HG02981 (cell line): ENCODE results near the gene KCNIP3.

Source experiments
- ATAC-seq: cut with Tn5 transposase; IDR thresholded peaks from one replicate; pipeline ENCODE4 v1.9.1; 2021; ENCODE audit warnings: mild to moderate bottlenecking, moderate library complexity; ENCODE audit not compliant: unreplicated experiment

The KCNIP3 gene

GRCh38 chr2:95312543-95313201 lies 15.5 kb downstream of the KCNIP3 start:
- ATAC-seq: no peak

DNA sequence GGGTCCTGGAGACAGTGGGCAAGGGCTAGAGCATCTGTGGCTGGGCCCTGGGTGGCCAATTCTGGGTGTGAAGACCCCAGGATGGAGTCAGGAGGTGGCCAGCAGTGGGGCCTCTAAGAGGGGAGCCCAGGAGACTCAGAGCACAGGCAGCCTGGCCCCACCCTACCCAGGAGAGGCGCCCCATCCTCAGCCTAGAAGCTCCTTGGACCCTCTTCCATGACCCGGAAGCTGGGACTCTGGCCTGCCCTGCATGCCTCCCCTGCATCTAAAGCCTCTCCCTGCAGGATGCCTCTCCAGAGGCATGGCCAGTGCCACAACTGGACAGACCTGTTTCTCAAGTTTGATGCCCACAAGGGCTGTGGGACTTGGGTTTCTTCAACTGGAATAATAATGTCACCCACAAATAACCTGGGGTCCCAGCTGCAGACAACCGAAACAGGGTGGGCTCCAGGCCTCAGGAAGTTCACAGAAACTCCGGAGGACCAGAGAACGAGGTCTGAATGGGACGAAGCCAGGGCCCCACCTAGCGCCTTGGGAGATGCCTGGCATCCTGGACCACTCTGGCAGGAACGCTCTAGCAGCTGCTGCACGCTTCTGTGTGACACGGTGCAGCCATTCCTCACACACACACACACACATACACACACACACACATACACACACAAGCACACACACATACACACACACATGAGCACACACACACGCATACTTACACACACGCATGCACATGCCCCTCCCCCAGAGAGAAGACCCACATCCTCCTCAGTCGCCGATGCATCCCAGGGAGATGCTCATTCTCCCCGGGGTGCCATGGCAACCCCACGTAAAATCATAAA lies 16.4 kb downstream of the KCNIP3 start:
- ATAC-seq: no peak

- ATAC-seq: no peak
Measured at GRCh38 chr2:95314598-95314963, 17.4 kb downstream of the KCNIP3 start.

DNA sequence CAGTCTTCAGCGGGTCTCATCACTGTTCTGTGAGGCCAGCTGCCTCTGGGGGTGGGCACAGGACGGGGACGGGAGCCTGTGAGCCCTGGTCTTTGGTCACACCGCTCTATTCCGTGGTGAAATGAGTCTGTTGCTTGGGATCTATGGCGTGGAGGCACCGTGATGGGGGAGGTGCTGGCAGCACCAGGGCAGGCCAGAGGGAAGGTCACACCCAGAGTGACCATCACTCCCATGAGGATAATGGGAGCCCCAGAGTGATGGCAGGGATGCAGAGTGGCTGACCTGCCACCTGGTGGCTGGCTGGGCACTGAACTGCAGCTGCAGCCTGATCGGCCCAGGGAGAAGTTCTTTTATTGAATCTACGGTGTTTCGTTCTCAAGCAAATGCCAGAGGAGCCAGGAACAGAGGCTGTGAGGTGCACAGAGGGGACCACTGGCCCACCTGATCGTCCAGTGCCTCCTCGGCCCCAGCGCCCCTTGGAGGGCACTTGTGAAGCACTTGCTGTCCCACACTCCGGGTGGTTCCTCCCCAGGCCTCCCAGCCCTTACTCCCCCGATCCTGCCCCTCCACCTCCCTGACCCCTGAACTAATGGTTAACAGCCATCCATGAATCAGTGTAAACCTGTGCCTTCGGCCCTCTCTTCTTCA lies 17.9 kb downstream of the KCNIP3 start:
- ATAC-seq: no peak

DNA sequence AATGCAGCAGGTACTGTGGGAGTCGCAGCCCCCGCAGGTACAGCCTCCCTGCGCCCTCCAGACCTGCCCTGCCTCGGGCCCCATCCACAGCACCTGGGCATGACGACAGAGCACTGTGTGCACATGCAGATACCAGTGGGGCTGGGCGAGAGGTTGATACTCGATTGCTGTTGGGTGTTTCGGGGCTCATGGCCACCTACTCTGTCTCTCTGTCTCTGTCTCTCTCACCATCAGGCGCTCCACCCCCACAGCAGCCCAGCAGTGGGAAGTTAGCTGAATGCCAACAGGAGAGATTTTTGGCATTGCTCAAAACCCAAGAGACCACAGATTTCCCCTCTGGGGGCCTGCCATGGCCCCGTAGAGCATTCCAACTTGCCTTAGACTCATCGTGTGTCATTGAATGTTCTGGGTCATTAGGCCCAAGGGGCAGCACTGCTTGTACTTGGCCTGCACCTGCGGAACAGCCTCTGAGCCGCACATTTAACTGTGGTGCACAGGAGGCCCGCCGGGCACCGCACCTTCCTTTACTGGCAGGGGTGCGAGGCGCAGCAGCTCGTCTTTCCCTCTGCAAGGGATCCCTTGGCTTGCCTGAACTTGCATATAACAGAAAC lies 18.8 kb downstream of the KCNIP3 start:
- no peak for ATAC-seq

DNA sequence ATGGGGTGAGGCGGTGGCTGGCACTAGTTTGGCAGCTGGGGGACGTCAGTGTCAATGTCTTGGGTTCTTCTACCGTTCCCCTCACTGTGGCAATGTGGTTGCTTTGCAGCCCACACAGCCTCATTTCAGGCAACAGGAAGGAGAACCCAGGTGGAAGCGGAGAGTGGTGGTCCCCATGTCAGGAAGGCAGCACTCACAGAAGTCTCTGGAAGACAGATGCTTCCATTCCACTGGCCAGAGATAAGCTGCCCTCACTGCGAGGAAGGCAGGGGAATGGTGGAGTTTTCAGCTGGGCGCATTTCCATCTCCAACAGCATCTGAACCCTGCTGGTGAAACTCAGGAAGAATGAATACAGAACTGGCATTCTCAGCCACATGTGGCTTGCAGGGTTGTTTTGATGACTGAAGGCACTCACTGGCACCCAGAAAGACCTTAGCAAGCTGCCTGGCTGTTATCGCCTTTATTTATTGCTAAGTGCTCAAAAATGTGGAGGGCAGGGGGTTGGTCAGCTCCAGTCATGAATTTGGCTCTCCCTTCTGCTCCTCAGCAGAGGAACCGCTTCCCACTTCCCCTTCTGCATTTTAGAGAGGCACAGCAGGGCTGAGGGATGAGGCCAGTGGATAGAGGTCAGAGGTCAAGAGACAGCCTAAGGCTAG lies 19.4 kb downstream of the KCNIP3 start:
- ATAC-seq: no peak

- ATAC-seq: no peak
Measured at GRCh38 chr2:95317123-95317500, 20.0 kb downstream of the KCNIP3 start.

- no peak for ATAC-seq
Measured at GRCh38 chr2:95317665-95318425, 20.7 kb downstream of the KCNIP3 start.

GRCh38 chr2:95318431-95319220 lies 21.5 kb downstream of the KCNIP3 start:
- ATAC-seq: no peak

DNA sequence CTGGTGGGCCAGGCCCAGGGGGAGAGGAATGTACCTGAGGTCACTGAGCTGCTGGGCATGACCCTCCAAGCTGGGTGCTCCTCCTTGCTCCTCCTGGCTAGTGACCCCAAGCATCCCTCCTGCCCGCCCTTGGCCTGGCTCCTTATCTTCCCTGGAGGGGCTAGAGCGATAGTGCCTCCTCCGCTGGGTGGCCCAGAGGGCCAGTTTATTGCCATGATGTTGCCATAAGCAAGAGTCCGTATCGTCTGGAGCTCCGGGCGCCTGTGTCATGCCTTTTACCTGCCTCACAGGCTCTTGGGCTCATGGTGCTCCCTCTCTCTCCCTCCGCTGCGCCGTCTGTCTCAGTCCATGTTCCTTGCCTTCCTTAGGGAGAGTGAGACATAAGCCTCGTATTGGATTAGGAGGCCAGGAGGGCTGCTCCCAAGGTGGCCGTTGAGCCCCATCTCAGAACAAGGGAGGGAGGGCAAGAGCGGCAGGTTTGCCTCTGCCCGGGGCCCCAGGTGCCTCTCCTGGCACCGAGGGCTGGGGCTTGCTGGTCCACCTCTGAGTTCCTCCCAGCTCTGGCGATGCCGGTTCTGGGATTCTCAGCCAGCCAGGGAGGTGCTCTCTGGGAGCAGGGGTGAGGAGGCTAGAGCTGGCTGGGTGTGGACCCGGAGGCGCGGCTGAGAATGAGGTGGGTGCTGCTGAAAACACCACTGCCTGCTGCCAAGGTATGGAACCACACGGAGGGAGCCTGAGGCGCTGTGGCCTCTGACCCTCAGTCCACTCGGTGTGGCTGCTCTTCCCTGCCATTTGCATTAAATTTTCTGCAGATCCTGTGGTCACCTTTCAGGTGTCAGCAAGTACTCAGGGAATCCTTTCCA lies 22.6 kb downstream of the KCNIP3 start:
- ATAC-seq: no peak

DNA sequence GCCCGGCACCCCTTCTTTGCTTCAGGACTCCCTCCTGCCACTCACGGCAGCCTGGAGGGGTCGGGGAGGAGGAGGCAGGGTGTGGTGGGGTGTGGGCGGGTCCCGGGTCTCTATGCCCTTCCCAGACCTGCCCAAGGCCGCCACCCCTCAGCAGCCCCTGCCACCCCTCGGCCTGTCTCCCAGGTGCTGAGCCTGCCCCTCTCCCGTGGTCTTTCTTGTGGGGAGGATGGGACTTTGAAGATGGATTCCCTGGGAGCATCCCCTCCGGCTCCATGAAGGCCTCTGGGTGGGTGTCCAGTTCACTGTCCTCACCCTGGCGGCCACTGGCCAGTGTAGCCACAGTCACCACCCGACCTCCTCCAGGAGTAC lies 23.2 kb downstream of the KCNIP3 start:
- no peak for ATAC-seq

DNA sequence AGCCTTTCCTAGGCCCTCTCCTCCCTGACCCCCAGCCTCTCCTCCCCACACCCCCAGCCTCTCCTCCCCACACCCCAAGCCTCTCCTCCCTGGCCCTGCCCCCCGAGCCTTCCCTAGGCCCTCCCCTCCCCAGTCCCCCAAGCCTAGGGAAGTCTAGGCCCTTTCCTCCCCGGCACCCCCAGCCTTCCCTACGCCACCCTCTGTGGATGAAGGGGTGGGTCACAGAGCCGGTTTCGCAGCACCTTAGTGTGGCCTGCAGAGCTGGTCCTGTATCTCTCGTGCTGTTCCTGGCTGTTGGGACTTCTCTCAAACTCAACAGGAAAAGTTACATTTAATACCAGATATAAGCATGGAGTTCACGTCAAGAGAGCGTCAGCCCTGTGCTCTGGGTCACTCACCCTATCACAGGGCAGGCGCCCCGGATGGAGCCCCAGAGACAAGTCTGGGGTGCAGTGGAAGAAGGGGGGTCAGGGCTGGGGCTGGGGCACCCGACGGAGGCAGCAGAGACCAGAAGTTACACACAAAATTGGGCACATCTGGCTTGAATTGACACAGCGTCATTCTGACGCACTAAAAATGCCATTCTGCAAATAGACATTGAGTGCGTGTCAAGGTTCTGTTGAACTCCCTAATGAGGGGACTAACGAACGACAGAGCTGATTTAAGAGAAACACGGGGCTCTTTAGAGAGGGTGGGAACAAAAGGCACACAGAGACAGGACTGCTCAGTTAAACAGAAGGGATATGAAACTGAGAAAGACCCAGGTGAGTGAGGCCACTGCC lies 24.0 kb downstream of the KCNIP3 start:
- ATAC-seq: no peak

- no peak for ATAC-seq
Measured at GRCh38 chr2:95323347-95324155, 26.4 kb downstream of the KCNIP3 start.

- no peak for ATAC-seq
Measured at GRCh38 chr2:95325026-95325425, 27.9 kb downstream of the KCNIP3 start.

GRCh38 chr2:95325590-95326432 lies 28.7 kb downstream of the KCNIP3 start:
- ATAC-seq: no peak

DNA sequence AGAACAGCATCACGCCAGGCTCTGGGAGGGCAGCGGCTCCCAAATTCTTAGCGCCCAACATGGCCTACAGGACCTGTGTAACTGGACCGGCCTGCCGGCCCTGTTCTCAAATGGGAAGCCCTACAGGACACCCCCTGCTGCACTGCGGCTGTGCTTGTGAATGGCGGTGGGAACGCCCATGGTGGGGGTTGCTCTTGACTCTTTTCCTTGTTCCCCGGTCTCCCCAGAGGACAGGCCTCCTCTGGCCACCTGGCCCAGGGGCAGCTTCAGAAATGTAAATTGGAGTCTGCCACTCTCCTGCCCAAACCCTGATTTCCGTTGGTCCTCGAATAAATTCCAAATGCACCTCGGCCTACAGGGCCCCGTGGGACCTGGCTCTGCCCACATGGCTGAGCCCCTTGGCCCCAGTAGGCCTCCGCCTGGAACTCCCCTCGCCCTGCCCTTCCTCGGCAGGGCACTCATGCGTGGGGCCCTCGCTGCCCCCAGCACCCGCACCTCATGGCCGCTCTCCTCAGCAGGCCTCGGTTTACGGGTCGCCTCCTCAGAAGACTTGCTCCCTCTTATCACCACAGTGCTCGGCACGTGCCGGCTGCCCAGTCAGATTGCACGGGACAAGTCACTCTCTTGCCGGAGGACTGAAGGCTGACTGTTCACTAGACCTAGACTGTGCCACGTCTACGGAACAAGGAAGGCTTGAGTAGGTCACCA lies 29.4 kb downstream of the KCNIP3 start:
- no peak for ATAC-seq
